ENCODE data around the gene GP1BB. TPM values are rescaled to one million over a fixed set of nuclear protein-coding genes. Genes with fewer than 3 reads are reported as not detected.

Gene GP1BB
- total RNA-seq, 4 donors from 2014 or later: 14.7 to 28.7 (median 19.4) TPM

- TF ChIP-seq CTCF (IDR thresholded peaks at IDR 0.05): no peak
- TF ChIP-seq POLR2A (IDR thresholded peaks at IDR 0.05): no peak
- TF ChIP-seq POLR2AphosphoS5 (IDR thresholded peaks at IDR 0.05): no peak
- no peak for TF ChIP-seq EP300 (IDR thresholded peaks at IDR 0.05)
- Histone ChIP-seq H3K4me1 (no peaks in the 10 kb centered on the region), H3K4me3 (no peak overlapping the region), H3K27ac (no peak overlapping the region), H3K27me3 (peaks cover 3% of the 10 kb centered on the region), H3K9me3 (no peaks in the 10 kb centered on the region), H3K36me3 (no peaks in the 10 kb centered on the region)
- 89% methylated on average over 5 of the region's 17 CpGs for WGBS
- no peak for DNase-seq (ENCODE audit: low spot score in 2 of 2)
These were observed 14.7 kb downstream of the GP1BB start for GRCh38 chr22:19737846-19738663.

GRCh38 chr22:19738664-19739447 lies 15.5 kb downstream of the GP1BB start:
- 65% methylated on average over 17 of the region's 31 CpGs for WGBS
- no peaks in the 10 kb centered on the region for H3K9me3 ChIP-seq
- H3K4me1 ChIP-seq: no peaks in the 10 kb centered on the region
- H3K4me3 ChIP-seq: no peak overlapping the region
- peaks cover 3% of the 10 kb centered on the region for H3K27me3 ChIP-seq
- TF ChIP-seq POLR2A (IDR thresholded peaks at IDR 0.05) (no peak), EP300 (IDR thresholded peaks at IDR 0.05) (no peak), CTCF (IDR thresholded peaks at IDR 0.05) (no peak), POLR2AphosphoS5 (IDR thresholded peaks at IDR 0.05) (no peak)
- no peak for DNase-seq (ENCODE audit: low spot score in 2 of 2)
- no peaks in the 10 kb centered on the region for H3K36me3 ChIP-seq
- no peak overlapping the region for H3K27ac ChIP-seq

- no peak for DNase-seq (ENCODE audit: low spot score in 2 of 2)
- Histone ChIP-seq H3K27me3 (peaks cover 3% of the 10 kb centered on the region), H3K4me1 (no peaks in the 10 kb centered on the region), H3K9me3 (no peaks in the 10 kb centered on the region), H3K27ac (no peak overlapping the region), H3K4me3 (no peak overlapping the region), H3K36me3 (no peaks in the 10 kb centered on the region)
- no peak for TF ChIP-seq CTCF (IDR thresholded peaks at IDR 0.05)
- TF ChIP-seq POLR2A (IDR thresholded peaks at IDR 0.05): no peak
- TF ChIP-seq POLR2AphosphoS5 (IDR thresholded peaks at IDR 0.05): no peak
- TF ChIP-seq EP300 (IDR thresholded peaks at IDR 0.05): no peak
- 62% methylated on average over 6 of the region's 16 CpGs for WGBS
These were observed 16.1 kb downstream of the GP1BB start for GRCh38 chr22:19739448-19739895.

GRCh38 chr22:19739911-19740449 lies 16.6 kb downstream of the GP1BB start:
- no peaks in the 10 kb centered on the region for H3K36me3 ChIP-seq
- WGBS: 87% methylated on average over 4 of the region's 7 CpGs
- no peak for TF ChIP-seq POLR2A (IDR thresholded peaks at IDR 0.05)
- no peak for TF ChIP-seq CTCF (IDR thresholded peaks at IDR 0.05)
- TF ChIP-seq POLR2AphosphoS5 (IDR thresholded peaks at IDR 0.05): no peak
- no peak for TF ChIP-seq EP300 (IDR thresholded peaks at IDR 0.05)
- no peak overlapping the region for H3K4me3 ChIP-seq
- no peak for DNase-seq (ENCODE audit: low spot score in 2 of 2)
- no peaks in the 10 kb centered on the region for H3K4me1 ChIP-seq
- peaks cover 3% of the 10 kb centered on the region for H3K27me3 ChIP-seq
- H3K9me3 ChIP-seq: no peaks in the 10 kb centered on the region
- H3K27ac ChIP-seq: no peak overlapping the region

GRCh38 chr22:19740586-19740985 lies 17.2 kb downstream of the GP1BB start:
- no peak for TF ChIP-seq EP300 (IDR thresholded peaks at IDR 0.05)
- no peak for TF ChIP-seq POLR2A (IDR thresholded peaks at IDR 0.05)
- TF ChIP-seq POLR2AphosphoS5 (IDR thresholded peaks at IDR 0.05): no peak
- TF ChIP-seq CTCF (IDR thresholded peaks at IDR 0.05): no peak
- H3K27me3 ChIP-seq: peaks cover 3% of the 10 kb centered on the region
- 70% methylated on average over 8 of the region's 15 CpGs for WGBS
- no peaks in the 10 kb centered on the region for H3K9me3 ChIP-seq
- H3K4me3 ChIP-seq: no peak overlapping the region
- no peak overlapping the region for H3K27ac ChIP-seq
- no peaks in the 10 kb centered on the region for H3K36me3 ChIP-seq
- DNase-seq (ENCODE audit: low spot score in 2 of 2): no peak
- H3K4me1 ChIP-seq: no peaks in the 10 kb centered on the region
